ENCODE measurements around the gene HIKESHI. TPM values are rescaled to one million over a fixed set of nuclear protein-coding genes. Genes with fewer than 3 reads are reported as not detected.
A peak's percentile ranks its signal among the peaks of the same experiment; 100 is the strongest.

HIKESHI gene, protein sequence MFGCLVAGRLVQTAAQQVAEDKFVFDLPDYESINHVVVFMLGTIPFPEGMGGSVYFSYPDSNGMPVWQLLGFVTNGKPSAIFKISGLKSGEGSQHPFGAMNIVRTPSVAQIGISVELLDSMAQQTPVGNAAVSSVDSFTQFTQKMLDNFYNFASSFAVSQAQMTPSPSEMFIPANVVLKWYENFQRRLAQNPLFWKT
- 10 to 100 TPM; 29.4 to 38.9 TPM for total RNA-seq

DNA sequence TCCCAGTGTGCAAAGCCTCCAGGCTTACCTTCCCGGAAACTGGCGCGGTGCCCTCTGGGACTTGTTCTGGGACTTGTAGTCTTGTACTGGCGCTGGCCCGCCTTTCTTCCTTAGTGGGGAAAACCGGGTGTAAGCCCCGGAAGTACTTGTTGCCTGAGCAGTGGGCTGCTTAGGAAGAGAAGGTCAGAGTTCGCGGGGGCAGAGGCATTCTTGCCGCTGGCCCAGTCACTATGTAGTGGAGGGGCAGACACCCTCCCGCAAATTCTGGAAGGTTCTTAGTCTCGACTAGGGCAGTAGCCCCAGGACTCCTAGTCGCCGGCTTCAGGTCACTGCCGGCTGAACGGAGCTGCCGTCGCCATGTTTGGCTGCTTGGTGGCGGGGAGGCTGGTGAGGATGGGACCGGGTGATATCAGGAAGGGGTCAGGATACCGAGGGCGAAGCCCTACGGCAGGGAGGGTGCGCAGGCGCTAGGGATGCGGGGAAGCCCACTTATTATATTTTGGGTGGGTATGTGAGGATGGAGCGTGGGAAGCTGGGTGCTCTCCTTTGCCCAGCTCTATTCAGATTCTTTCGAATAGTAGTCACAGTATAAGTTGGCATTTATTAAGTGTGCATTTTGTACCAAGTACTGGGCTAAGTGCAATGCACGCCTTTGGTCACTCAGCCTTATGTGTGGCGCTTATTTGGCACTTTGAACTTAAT, at the start of gene HIKESHI:
TSS of gene HIKESHI (plus strand) at position 149 of the 702 bp plus-strand sequence. CDS start at position 358, 209 bp downstream.
- WGBS = under 1% methylated on average over 30 of the region's 30 CpGs
- no peaks in the 10 kb centered on the region for H3K36me3 ChIP-seq
- no peaks in the 10 kb centered on the region for H3K27me3 ChIP-seq (replicated peaks; ENCODE audit: insufficient read depth)
- intact Hi-C loops (cut with DNase I) = loop anchor here (5.0 kb wide), 1 partner anchor 55 kb away; no protein-coding TSS in a partner anchor
- peak; percentile 97 for TF ChIP-seq POLR2AphosphoS5 (IDR thresholded peaks at IDR 0.05)
- TF ChIP-seq, protein P1, sequence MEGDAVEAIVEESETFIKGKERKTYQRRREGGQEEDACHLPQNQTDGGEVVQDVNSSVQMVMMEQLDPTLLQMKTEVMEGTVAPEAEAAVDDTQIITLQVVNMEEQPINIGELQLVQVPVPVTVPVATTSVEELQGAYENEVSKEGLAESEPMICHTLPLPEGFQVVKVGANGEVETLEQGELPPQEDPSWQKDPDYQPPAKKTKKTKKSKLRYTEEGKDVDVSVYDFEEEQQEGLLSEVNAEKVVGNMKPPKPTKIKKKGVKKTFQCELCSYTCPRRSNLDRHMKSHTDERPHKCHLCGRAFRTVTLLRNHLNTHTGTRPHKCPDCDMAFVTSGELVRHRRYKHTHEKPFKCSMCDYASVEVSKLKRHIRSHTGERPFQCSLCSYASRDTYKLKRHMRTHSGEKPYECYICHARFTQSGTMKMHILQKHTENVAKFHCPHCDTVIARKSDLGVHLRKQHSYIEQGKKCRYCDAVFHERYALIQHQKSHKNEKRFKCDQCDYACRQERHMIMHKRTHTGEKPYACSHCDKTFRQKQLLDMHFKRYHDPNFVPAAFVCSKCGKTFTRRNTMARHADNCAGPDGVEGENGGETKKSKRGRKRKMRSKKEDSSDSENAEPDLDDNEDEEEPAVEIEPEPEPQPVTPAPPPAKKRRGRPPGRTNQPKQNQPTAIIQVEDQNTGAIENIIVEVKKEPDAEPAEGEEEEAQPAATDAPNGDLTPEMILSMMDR (IDR thresholded peaks at IDR 0.05) = peak in 1 of 4 experiments; percentile 7
- peak; percentile 29 for TF ChIP-seq POLR2A (IDR thresholded peaks at IDR 0.05)
- peak; percentile 100 for DNase-seq (ENCODE audit: low spot score)
- H3K4me3 ChIP-seq = peak within 1 kb of the TSS; percentile 68 to 86
- H3K9me3 ChIP-seq = no peaks in the 10 kb centered on the region
- peak within 1 kb of the TSS; percentile 74 to 77 for H3K27ac ChIP-seq
- H3K4me1 ChIP-seq (replicated peaks) = peaks cover 5% of the 10 kb centered on the region

DNA sequence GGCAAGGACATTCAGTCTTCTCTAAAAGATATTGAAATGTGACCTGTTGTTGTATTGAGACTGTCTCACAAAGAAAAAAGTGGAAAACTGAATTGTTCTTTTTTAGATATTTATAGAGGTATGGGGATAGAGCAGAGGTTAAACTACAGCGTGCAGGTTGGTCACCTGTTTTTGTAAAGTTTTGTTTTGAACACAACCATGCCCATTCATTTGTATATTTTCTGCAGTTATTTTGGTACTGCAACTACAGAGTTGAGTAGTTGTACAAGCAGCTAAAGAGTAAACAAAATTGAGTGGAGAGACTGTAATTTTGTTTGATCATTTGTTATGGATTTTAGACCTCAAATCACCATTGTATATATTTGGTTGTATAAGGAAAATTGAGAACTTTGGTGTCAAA, 46.1 kb upstream of the HIKESHI start:
- no peak overlapping the region for H3K4me3 ChIP-seq
- WGBS = 91% methylated on average over 1 of the region's 1 CpG
- no peaks in the 10 kb centered on the region for H3K9me3 ChIP-seq
- no peaks in the 10 kb centered on the region for H3K4me1 ChIP-seq (replicated peaks)
- no peaks in the 10 kb centered on the region for H3K27me3 ChIP-seq (replicated peaks; ENCODE audit: insufficient read depth)
- no peak for DNase-seq (ENCODE audit: low spot score)
- intact Hi-C loops (cut with DNase I) = no loop called here
- TF ChIP-seq POLR2AphosphoS5 (IDR thresholded peaks at IDR 0.05) = no peak
- H3K36me3 ChIP-seq = no peaks in the 10 kb centered on the region
- no peak overlapping the region for H3K27ac ChIP-seq

DNA sequence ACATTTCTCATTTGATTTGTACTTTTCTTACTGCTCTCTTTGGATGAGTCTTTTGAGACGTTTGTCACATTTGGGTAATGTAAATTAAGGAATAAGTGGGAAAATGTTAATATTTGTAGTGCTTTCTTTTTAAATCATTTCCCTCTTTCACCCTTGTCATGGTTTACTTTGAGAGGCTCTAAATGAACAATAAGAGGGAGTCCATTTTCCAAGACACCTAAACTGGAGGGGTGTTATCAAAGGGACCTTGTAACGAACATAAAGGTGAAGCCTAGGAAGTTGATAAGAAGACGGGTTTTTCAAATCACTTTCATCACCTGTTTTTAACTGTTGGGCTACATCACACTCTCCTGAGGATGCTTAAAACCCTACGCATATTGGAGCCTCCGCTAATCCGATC, 45.4 kb upstream of the HIKESHI start:
- TF ChIP-seq POLR2A (IDR thresholded peaks at IDR 0.05) (no peak), POLR2AphosphoS5 (IDR thresholded peaks at IDR 0.05) (no peak)
- TF ChIP-seq, protein P1 (IDR thresholded peaks at IDR 0.05) = no peak
- Histone ChIP-seq H3K4me3 (no peak overlapping the region), H3K4me1 (replicated peaks) (no peaks in the 10 kb centered on the region), H3K27me3 (replicated peaks; ENCODE audit: insufficient read depth) (no peaks in the 10 kb centered on the region), H3K36me3 (no peaks in the 10 kb centered on the region), H3K9me3 (no peaks in the 10 kb centered on the region), H3K27ac (no peak overlapping the region)
- DNase-seq (ENCODE audit: low spot score) = no peak
- intact Hi-C loops (cut with DNase I) = no loop called here
- WGBS = 93% methylated on average over 6 of the region's 6 CpGs

DNA sequence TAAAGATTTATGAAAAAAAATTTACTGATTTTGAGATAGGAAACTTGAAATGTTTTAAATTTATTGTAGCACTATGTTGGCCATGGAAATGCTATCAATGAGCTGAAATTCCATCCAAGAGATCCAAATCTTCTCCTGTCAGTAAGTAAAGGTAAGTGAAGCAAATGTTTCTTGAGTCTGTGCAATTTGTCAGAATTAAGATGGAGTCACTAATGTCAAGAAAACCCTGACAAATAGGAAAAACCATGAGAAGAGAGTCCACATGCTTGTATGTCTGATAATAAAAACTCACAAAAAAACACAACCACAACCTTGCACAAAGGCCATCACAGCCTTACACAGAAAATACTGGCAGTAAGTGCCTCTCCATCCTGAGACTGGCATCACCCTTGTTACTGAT, 44.6 kb upstream of the HIKESHI start:
- intact Hi-C loops (cut with DNase I) = no loop called here
- TF ChIP-seq, protein P1 (IDR thresholded peaks at IDR 0.05) = no peak
- no peak for TF ChIP-seq POLR2A (IDR thresholded peaks at IDR 0.05)
- TF ChIP-seq POLR2AphosphoS5 (IDR thresholded peaks at IDR 0.05) = no peak
- Histone ChIP-seq H3K36me3 (no peaks in the 10 kb centered on the region), H3K9me3 (no peaks in the 10 kb centered on the region), H3K27me3 (replicated peaks; ENCODE audit: insufficient read depth) (no peaks in the 10 kb centered on the region), H3K4me3 (no peak overlapping the region), H3K4me1 (replicated peaks) (no peaks in the 10 kb centered on the region), H3K27ac (no peak overlapping the region)
- DNase-seq (ENCODE audit: low spot score) = no peak

DNA sequence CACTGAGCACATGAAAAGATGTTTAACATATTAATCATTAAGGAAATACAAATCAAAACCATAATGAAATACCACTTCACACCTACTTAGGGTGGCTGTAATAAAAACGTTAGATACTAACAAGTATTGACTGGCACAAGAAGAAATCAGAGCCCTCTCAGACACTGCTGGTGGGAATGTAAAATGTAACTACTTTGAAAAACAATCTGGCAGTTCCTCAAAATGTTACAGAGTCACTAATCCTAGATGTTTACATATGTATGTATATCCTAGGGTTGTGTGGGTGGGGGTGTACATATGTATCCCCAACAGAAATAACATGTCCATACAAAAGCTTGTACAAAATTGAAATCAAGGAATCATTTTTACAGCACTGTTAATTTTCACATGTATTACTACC, 42.3 kb upstream of the HIKESHI start:
- no peaks in the 10 kb centered on the region for H3K4me1 ChIP-seq (replicated peaks)
- no peak overlapping the region for H3K4me3 ChIP-seq
- no peak overlapping the region for H3K27ac ChIP-seq
- H3K27me3 ChIP-seq (replicated peaks; ENCODE audit: insufficient read depth) = no peaks in the 10 kb centered on the region
- H3K36me3 ChIP-seq = no peaks in the 10 kb centered on the region
- H3K9me3 ChIP-seq = no peaks in the 10 kb centered on the region
- TF ChIP-seq, protein P1 (IDR thresholded peaks at IDR 0.05) = no peak
- TF ChIP-seq POLR2AphosphoS5 (IDR thresholded peaks at IDR 0.05) (no peak), POLR2A (IDR thresholded peaks at IDR 0.05) (no peak)
- intact Hi-C loops (cut with DNase I) = no loop called here
- no peak for DNase-seq (ENCODE audit: low spot score)
- 24% methylated on average over 1 of the region's 1 CpG for WGBS

Data from prostate gland (tissue), 2 donors.